MM.1S (cell line): ENCODE data around the gene CD4.

Experiments used
- CTCF ChIP-seq: fragments of 300-600 bp; sonication (generic); IDR thresholded peaks from 2 replicates; pipeline ENCODE4 v1.5.1; 2016; ENCODE audit warnings: antibody characterized with exemption, low read length, mixed read lengths
- EZH2 ChIP-seq: fragments of 300-600 bp; sonication (generic); optimal IDR thresholded peaks from 2 replicates; pipeline ENCODE3; 2017; ENCODE audit warnings: low read depth, mild to moderate bottlenecking, antibody characterized with exemption, low read length, mixed read lengths
- EZH2phosphoT487 ChIP-seq: fragments of 300-600 bp; sonication (generic); IDR thresholded peaks from 2 replicates; pipeline ENCODE4 v1.6.1; 2018; ENCODE audit warnings: antibody characterized with exemption, low read length

GRCh38 chr12:6813363-6813762 lies 24.0 kb downstream of the CD4 start:
- TF ChIP-seq CTCF (no peak), EZH2phosphoT487 (no peak), EZH2 (no peak)
